Breast epithelium (tissue), 3 donors: ENCODE results near the gene VRK1.

Experiments
- CTCF ChIP-seq, 3 donors: fragments of 450-650 bp; IDR thresholded peaks; one replicate each; pipeline ENCODE4 v1.5.1; 2016 to 2017; ENCODE audit warnings: antibody characterized with exemption in 3 of 3, mild to moderate bottlenecking in 3 of 3, moderate library complexity in 3 of 3
- POLR2A ChIP-seq: fragments of 450-650 bp; IDR thresholded peaks from one replicate; pipeline ENCODE4 v1.6.1; 2016; ENCODE audit warnings: antibody characterized with exemption, mild to moderate bottlenecking, moderate library complexity
- POLR2AphosphoS5 ChIP-seq, 3 donors: sonication (generic); formaldehyde crosslinking; IDR thresholded peaks; one replicate each; pipeline ENCODE4 v1.6.1; 2017; ENCODE audit warnings: antibody characterized with exemption in 3 of 3

DNA sequence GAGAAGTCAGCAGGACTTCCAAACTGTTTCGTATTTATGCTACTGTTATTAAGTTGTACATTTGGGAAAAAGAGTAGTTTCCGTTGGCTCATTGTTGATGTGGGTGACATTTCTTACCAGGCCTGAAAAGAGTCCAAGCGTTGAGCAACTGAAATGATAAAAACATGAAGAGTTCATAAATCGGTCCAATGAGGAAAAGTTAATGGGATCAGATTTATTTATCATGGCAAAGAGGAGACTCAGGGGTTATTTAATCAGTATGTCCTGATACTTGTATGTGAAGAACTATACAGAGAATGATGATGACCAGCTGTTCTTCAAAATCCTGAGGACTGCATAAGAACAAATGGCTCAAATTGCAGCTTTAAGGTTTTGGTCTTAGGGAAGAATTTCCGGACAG lies 7.7 kb downstream of the VRK1 start:
- TF ChIP-seq CTCF (IDR thresholded peaks at IDR 0.05) (no peak), POLR2A (no peak), POLR2AphosphoS5 (IDR thresholded peaks at IDR 0.05) (no peak)
